Activated CD4-positive, alpha-beta T cell treated with anti-CD3 and anti-CD28 coated beads, Interleukin-2, amount 50 U/mL, for 1 hour (primary cell): ENCODE measurements around the gene DNAJA2.
"Not testable (repeated sequence)": the region's sequence is repeated elsewhere in the genome, so short reads cannot be mapped to it uniquely, and the experiment has no call there.

Source experiments
- DNase-seq: peaks from one replicate; pipeline ENCODE4 v3.0.0-alpha.2; 2020

The DNAJA2 gene

DNA sequence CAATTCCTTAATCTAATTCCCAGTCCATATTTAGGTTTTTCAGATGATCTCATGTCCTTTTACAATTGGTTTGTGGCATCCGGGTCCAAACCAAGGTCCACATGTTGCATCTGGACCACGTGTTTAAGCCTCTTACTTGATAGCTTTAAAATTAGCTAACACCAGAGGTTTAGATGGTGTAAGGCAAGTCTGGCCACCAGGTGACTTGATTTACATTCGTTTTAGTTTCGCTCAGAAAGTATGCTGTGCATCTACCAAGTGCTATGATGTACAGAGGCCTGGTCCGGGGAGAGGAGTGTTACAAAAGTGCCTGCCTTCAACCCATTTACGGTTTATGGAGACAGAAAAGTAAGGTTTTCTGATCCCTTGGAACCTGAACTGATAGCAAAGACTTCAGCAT, 878 bp upstream of the DNAJA2 start:
- DNase-seq = peak; percentile 8

DNA sequence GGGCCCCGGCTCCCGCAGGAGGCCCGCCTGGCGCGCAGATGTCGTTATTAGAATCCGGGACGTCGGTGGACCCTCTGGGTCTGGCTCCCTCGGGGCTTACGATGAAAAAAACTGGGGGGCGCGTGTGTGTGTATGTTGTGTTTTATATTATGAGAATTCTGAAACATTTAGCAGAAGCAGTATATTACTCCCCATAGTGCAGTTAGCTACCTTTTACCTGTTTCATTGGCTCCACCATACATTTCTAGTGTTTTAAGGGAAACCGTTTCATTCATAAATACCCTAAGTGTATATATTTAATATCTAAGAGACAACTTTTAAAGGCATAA, 486 bp upstream of the DNAJA2 start:
- no peak for DNase-seq

DNA sequence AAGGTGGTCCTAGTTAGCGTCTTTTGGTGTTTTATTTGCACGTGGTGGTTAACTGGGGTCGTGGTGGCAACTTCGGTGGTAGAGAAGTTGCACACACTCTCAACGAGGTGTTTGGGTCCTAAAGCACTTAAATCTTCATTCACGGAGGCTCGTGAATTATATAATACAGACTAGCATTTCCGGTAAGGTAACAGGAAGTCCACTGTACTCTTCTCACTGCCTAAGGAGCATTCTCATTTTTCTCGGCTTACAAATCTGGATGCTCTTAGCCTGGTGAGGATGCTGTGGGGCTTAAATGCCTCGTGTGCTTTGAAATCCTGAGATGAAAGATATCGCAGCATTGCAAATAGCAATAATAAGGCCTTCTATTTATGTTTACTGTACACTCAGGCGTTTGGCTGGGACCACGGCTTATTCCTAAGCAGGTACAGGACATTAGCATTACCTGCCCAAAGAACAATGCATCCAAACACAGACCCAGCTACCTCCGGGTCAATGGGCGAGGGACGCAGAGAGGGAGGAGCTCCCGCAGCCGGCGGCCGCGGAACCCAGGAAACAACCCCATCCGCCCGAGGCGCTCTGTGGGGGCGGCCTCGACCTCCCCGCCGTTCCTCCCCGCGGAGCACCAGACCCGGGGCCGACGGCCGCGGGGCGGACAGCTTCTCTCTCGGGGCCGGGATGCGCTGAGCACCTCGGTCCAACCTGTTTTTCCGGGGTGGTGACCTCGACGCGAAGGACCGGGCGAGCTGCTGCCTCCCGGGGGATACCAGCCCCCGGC, 856 bp downstream of the DNAJA2 start:
- DNase-seq = peak; percentile 23

DNA sequence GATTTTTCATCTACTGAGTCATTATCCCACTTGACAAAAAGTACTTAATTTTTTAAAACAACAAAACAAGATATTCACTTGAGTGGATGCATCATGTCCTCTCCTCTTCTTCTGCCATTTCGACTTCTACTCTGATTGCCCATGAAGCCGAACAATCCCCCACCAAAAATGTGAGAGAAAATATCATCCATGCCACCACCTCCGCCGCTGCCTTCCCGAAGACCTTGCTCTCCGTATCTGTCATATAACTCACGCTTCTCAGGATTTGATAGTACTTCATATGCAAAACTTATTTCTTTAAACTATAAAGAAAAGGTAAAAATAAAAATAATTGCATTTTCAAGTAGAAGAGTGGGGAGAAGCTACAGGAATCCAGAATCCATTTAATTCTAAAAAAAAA, 2.2 kb downstream of the DNAJA2 start:
- DNase-seq = no peak

DNA sequence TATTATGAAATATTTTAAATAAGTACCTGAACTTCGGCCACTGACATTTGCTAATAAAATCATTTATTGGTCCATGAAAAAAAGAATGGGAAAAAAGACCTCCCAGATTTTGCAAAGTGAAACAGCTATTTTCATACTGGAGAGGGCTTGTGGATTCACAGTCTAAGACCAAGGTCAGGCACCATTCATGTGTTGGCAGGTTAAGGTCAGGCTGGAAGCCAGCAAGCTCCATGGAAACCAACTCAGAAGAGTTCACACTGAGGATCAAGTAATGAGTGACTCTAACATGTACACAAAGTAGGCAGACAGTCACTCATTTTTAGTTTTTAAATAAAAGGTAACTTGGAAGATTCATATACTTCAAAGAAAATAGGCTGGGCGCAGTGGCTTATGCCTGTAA, 3.4 kb downstream of the DNAJA2 start:
- no peak for DNase-seq

DNA sequence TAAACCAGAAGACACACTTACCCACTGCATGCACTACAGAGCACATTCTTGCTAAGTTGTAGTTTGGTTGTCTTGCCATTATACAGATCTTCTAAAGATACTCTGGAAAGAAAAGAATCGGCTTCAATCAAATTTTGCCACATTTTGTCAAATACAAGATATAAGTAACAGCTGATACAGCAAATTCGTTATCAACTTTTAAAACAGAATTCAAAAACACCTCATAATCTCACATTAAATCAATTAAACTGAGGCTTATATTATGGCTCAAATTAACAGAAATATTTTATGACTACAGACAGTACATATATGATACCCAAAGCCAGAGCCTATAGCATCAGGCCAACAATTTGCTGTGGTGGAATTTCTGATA, 5.4 kb downstream of the DNAJA2 start:
- DNase-seq = no peak

DNA sequence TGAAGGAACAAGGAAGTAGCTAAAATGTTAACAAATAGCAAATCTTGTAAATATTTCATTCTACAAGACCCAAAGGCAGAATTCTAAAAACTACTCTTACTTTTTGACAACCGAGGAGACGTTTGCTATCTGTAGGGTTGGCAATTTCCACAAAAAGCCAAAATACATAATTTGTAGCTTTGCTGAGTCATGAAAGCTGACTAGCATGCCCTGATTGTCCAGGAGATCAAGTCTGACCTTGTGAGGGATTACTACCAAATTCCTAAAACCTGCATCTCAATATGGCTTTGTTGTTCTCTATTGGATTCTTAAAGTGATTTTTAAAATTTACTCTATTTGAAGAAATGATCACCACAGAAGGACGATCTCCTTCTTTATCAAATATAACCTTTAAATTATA, 10.8 kb downstream of the DNAJA2 start:
- no peak for DNase-seq

DNA sequence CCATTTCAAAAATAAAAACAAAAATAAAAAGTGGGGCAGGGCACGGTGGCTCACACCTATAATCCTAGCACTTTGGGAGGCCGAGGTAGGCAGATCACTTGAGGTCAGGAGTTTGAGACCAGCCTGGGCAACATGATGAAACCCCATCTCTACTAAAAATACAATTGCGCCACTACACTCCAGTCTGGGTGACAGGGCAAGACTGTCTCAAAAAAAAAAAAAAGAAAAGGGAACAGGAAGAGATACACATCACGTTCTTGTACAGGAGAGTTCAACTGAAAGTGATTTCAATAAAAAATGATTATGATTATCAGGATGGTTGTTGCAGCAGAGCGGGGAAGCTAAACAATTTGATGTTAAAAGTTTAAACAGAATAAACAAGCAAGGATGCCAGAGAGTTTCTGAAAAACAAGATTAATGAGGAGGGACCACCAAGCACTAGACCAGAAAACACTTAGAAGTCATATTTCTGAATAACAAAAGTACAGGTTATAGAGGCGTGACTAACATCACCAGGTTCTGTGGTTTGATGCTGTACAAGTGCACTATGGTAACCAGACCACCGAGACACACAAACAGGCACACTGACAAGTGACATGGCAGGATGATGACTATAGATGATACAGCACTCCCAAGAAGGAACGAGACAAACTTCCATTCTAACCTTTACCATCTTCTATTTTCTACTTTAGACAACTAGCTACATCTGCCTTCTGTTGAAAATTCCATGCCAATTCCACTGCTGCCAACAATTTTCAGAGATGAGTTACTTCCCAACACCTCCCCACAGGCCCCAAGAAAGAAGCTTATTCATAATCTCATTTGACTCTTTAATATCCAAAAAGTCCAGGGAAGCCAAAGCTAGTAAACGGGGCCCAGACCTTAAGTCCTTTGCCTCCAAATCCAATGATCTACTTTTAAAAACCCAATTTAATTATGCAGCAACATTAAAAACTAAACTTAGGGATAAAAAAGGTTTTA, 11.8 kb downstream of the DNAJA2 start:
- peak; percentile 9 for DNase-seq

DNA sequence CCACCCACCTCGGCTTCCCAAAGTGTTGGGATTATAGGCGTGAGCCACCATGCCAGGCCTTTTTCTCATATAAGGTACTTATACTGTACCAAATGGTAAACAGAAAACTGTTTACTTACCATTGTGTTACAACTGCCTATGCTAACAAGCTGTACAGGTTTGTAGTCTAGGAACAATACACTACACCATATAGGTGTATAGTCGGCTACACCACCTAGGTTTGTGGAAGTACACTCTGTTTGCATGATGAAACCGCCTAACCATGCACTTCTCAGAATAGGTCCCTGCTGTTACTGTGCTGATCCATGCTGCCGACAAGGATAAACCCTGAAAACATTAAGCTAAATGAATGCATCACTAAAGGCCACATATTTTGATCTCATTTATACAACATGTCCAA, 18.9 kb downstream of the DNAJA2 start:
- no peak for DNase-seq

DNA sequence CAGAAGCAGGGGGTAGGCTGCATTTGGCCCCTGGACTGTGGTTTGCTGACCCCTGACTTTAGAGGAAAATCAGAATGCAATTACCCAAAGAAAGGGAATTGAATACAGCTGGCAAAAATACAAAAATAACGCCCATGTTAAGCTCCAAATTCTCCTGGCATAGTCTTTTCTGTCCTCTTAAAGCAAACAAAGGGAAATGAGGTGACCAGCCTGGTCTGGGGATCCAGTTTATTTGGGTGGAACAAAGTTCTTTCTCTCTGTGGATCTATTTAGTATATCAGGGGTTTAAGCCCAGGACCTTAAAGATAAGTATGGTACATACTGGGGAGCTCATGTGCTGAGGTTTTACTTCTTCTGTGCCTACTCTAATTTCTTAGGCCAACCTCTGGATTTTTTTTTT, 23.5 kb downstream of the DNAJA2 start:
- DNase-seq = no peak

DNA sequence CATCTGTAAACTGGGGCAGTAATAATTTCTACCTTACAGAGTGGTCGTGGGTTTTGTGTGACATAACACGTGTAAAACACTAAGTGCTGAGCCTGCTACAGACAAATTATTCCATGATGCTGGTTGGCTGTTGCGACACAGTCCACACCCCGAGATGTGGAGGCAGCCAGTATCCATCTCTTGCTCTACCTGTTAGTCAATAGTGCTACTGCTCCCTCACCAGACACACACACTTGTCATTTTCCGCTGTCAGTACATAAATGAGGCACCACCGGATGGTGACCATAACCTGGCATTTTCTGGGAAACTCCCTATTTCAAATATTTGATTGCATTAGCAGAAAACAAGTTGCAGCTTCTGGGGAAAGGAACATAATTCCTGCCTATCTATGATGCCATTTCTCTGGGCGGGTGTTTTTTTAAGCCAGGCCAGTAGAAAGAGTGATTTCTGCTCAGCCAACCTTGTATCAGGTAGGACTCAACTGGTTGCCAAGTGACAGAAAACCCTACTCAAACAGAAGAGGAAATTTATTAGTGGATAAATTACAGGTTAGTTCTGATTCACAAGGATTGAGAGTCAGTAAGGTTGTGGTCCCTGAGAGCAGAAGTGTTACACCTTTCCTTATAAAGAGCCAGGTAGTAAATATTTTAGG, 24.1 kb downstream of the DNAJA2 start:
- no peak for DNase-seq

DNA sequence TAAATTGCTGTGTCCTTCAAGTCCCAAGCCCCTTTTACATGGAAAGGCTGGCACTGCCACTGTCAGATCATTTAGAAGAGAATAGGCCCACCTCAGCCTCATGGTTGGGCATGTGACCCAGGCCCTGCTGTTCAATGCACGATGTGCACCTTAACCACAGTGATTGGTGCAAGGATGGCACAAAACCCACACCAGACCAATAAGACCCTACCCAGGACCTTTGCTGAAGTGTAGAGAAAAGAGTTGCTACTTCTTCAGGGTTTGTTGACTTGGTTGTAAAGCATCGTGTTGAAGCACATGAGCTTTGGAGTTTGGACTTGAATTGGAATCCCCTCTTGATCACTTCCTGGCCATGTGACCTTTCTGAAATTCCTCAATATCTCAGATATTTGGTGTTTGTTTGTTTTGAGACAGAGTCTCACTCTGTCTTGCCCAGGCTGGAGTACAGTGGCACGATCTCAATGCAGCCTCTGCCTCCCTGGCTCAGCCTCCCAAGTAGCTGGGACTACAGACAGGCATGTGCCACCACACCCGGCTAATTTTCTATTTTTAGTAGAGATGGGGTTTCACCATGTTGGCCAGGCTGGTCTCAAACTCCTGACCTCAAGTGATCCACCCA, 24.8 kb downstream of the DNAJA2 start:
- no peak for DNase-seq

DNA sequence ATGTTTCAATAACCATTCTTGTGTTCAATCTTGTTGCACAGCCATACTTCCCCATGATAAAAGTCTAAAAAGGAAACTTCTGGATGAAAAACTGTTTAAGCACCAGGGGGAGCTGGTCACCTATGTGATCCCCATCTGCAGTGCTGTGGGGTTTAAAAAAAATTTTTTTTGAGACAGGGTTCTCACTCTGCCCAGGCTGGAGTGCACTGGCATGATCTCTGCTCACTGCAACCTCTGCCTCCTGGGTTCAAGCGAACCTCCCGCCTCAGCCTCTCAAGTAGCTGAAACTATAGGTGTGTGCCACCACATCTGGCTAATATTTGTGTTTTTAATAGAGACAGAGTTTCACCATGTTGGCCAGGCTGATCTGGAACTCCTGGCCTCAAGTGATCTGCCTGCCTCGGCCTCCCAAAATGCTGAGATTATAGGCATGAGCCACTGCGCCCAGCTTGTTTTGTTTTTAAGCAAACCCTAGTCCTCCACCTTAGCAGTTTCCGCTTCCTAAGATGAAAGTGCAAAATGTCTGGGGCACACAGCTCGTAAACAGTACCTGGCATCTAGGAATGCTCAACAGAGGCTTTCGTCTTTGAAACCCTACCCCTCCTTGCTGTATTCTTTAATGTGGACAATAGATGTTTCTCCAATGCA, 25.4 kb downstream of the DNAJA2 start:
- DNase-seq = peak; percentile 16

DNA sequence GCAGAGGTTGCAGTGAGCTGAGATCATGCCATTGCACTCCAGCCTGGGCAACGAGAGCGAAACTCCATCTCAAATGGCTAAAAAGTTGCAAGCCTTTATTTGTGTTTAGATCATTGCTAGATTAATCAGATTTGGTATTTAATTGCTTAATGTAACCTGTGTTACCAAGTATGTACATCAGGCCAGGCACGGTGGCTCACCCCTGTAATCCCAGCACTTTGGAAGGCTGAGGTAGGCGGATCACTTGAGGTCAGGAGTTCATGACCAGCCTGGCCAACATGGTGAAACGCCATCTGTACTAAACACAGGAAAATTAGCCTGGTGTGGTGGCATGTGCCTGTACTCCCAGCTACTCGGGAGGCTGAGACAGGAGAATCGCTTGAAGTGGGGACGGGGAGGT, 28.8 kb downstream of the DNAJA2 start:
- not testable (repeated sequence) for DNase-seq

DNA sequence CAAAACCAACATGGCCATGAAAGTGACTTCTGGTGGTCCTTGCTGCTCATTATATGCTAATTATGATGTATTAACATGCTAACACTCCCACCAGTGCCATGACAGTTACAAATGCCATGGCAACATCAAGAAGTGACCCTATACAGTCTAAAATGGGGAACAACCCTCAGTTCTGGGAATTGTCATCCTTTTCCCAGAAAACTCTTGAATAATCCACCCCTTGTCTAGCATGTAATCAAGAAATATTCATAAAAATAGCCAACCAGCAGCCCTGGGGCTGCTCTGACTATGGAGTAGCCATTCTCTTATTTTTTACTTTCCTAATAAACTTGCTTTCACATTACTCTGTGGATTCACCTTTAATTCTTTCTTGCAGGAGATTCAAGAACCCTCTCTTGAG, 35.9 kb downstream of the DNAJA2 start:
- no peak for DNase-seq

DNA sequence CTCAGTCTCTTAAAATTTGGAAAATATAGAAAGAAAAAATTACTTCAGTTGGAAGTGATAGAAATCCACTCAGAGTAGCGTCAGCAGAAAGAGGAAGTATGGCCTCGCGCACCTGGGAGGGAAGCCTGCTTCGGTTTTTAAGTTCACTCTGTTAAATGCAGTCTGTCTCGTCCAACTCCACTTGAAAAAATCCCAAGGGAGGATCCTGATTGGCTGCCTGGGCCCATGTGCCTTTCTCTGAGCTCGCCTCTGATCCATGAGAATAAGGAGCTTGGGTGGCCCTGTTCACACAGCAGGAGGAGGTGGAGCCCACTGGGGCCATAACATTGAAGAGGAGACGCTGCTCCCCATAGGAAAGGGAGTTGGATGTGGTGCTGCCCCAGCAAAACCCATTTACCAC, 40.7 kb downstream of the DNAJA2 start:
- DNase-seq = no peak

DNA sequence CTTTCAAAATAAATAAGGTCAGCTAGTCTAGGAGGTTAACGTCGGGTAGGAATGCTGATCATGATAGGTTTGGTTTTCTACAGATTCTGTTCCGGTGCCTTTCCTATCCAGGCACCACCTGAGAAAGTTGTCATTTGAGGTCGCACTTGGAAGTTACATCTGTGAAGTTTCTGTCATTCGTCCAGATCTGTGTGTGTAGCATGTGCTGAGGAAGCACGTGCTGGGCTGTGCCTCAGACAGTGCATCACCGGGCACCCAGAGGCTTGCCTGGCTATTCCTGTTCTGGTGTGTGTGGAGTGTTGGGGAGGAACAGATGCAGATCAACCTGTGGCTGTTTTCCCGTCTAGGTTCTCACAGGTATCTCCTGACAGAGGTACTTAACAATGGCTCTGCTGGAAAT, 42.6 kb downstream of the DNAJA2 start:
- no peak for DNase-seq

DNA sequence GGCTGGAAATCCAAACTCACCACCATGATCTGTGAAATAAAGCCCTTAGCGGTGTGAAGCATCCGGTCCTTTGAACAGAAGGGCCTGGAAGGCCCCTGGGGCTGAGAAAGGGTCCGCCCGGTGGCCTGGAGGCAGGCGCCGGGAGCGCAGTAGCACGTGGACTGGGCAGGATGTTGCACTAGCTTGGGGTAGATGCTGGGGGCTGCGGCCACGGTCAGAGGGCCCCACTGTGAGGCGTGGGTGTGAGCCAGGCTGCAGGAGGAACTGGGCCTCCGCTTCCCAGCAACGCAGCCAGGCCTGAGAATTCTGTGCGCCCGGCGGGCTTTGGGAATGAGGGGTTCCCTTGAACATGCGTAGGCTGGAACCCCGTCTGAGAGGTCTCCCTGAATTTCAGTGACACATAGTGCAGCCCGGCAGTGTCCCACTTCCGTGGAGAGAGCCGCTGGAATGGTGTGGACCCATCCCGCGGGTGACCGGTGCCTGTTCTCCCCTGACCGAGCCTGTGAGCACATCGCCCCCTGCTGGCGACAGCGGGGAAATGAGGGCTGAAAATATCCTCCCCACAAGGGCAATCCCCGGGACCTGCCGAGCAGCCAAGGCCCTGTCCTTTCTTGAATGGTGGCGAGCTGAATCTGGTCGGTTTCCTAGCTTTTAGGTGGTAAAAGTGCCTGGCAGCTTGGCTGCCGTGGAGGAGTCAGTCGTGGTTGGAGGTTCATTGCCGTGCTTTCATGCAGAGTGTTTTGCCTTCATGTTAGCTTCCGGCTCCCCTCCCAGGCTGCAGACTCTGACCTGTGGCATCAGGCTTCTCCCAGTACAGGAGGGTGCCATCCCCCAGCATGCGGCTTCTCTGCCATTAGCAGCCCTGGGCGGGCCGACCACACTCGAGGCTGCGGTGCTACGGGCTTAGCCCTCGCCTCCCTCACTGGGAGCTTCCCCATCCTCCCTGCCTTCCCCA, 43.8 kb downstream of the DNAJA2 start:
- DNase-seq = peak; percentile 62

DNA sequence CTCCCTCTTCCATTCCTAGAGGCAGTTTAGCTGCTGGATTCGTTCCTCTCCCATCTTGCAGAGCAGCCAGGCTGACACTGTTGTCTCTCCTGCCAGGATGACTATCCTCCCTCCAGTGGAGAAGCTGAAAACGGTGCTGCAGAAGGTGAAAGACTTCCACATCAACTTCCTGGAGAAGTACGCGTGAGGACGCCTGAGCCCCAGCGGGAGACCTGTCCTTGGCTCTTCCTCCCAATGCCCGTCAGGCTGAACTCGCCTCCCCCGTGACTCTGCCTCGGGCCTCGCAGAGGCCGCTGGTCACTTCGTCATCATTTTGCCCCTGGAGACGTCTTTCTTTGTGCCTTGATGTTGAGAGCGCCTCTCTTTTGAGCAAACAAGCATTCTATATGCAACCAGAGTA, 44.7 kb downstream of the DNAJA2 start:
- DNase-seq = no peak

DNA sequence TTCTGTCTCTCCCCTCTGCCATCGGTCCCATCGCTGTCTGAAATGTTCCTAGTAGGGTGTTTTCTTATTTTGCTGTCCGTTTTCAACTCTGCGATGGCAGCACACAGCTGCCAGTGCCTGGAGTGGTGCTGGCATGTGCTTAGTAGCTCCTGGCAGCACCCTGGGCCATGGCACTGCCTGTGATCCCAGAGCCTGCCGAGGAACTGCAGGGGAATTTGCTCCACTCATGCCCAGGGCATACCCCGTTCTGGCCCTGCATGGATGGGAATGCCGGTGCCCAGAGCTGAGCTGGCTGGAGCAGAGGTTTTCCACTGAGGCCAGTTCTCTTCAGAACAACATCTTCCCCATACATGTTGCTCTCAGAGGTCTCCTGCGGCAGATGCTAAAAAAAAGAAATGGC, 46.2 kb downstream of the DNAJA2 start:
- no peak for DNase-seq

DNA sequence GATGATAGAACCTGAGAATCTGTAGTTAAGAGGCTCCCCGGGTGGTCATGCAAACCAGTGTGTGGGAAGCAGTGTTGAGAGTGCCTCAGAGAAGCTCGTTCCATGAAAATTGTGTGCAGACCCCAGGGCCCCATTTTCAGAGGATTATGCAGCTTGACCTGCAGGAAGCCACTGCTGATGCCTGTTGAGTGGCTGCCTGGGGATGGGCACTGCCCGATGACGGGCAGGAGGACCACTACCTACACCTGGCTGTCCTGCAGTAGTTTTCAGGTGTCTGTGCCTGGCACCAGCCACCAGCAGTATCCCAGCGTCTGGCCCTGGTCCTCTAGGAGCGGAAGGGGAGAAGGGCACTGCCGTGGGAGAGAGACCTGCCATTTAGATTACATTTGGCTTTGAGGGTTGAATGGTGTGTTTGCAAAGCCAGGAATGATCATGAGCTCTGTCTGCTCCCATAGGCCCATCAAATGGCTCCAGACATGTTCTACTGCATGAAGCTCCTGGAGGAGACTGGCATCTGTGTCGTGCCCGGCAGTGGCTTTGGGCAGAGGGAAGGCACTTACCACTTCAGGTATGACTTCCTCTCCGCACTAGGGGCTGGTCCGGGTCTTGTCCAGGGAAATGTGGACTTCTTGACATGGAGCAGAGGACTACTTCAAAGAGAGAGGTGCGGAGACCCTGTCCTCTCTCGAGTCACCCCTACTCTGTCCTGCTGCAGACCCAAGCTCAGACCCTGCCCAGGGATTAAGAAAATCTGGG, 46.8 kb downstream of the DNAJA2 start:
- no peak for DNase-seq
